Subcutaneous abdominal adipose tissue (tissue), 5 donors: Measurements from ENCODE around the gene FAM131B.

Experiments
- H3K27ac ChIP-seq: one replicate; pipeline ENCODE4 v1.7.0; 2013; ENCODE audit warnings: low read depth, mild to moderate bottlenecking, inconsistent platforms, low read length, moderate library complexity
- H3K27me3 ChIP-seq, 5 donors: one replicate each; pipeline ENCODE4 v1.7.0; 2013; ENCODE audit warnings: low read length in 5 of 5, inconsistent platforms in 1 of 5; ENCODE audit not compliant: control insufficient read depth in 5 of 5, insufficient read depth in 4 of 5
- H3K36me3 ChIP-seq, 5 donors: one replicate each; pipeline ENCODE4 v1.7.0; 2013; ENCODE audit warnings: low read length in 5 of 5; ENCODE audit not compliant: control insufficient read depth in 5 of 5, insufficient read depth in 5 of 5
- H3K4me1 ChIP-seq, 5 donors: one replicate each; pipeline ENCODE4 v1.7.0; 2013; ENCODE audit warnings: low read length in 5 of 5, mild to moderate bottlenecking in 3 of 5, moderate library complexity in 1 of 5; ENCODE audit not compliant: control insufficient read depth in 5 of 5, insufficient read depth in 5 of 5
- H3K4me3 ChIP-seq, 5 donors: one replicate each; pipeline ENCODE4 v1.7.0; 2013; ENCODE audit warnings: low read length in 5 of 5, low read depth in 1 of 5
- H3K9ac ChIP-seq, 5 donors: one replicate each; pipeline ENCODE4 v1.7.0; 2013; ENCODE audit warnings: low read length in 5 of 5, mild to moderate bottlenecking in 4 of 5, moderate library complexity in 3 of 5
- H3K9me3 ChIP-seq, 5 donors: one replicate each; pipeline ENCODE4 v1.7.0; 2013; ENCODE audit warnings: low read length in 5 of 5; ENCODE audit not compliant: control insufficient read depth in 5 of 5
- donor health status: healthy.
- donor health status: healthy.
- donor health status: healthy.
- donor health status: healthy.
- donor health status: healthy.

Gene FAM131B

DNA sequence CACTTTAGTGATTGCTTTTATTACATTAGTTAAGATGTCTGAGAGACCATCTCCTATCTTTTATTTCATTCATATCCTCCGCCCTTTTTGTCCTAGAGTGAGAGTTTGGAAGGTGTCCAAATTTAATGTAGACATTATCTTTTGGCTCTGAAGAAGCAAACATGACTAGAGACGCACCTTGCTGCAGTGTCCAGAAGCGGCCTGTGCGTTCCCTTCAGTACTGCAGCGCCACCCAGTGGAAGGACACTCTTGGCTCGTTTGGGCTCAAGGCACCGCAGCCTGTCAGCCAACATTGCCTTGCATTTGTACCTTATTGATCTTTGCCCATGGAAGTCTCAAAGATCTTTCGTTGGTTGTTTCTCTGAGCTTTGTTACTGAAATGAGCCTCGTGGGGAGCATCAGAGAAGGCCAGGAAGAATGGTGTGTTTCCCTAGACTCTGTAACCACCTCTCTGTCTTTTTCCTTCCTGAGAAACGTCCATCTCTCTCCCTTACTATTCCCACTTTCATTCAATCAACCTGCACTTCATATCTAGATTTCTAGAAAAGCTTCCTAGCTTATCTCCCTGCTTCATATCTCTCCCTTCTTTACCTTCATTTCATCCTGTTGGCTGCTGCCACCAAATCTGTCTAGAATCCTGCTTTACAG lies 57.0 kb downstream of the FAM131B start:
- Histone ChIP-seq H3K9me3 (no peaks in the 10 kb centered on the region), H3K4me3 (no peak overlapping the region), H3K27me3 (no peaks in the 10 kb centered on the region), H3K9ac (no peak overlapping the region), H3K4me1 (peaks cover 0 to 2% (median 0%) of the 10 kb centered on the region in 5 donors), H3K27ac (no peak overlapping the region), H3K36me3 (peaks cover 41 to 69% (median 68%) of the 10 kb centered on the region in 5 donors)

DNA sequence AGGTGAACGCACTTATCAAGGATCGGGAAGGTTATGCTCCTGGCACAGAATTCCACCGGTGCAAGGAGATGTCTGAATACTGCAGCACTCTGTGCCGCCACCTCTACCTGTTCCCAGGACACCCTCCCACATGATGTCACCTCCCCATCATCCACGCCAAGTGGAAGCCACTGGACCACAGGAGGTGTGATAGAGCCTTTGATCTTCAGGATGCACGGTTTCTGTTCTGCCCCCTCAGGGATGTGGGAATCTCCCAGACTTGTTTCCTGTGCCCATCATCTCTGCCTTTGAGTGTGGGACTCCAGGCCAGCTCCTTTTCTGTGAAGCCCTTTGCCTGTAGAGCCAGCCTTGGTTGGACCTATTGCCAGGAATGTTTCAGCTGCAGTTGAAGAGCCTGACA lies 57.6 kb downstream of the FAM131B start:
- H3K36me3 ChIP-seq = peaks cover 42 to 75% (median 74%) of the 10 kb centered on the region in 5 donors
- no peak overlapping the region for H3K4me3 ChIP-seq
- no peak overlapping the region for H3K9ac ChIP-seq
- no peak overlapping the region for H3K27ac ChIP-seq
- no peaks in the 10 kb centered on the region for H3K9me3 ChIP-seq
- H3K27me3 ChIP-seq = no peaks in the 10 kb centered on the region
- H3K4me1 ChIP-seq = peaks cover 0 to 2% (median 0%) of the 10 kb centered on the region in 5 donors

DNA sequence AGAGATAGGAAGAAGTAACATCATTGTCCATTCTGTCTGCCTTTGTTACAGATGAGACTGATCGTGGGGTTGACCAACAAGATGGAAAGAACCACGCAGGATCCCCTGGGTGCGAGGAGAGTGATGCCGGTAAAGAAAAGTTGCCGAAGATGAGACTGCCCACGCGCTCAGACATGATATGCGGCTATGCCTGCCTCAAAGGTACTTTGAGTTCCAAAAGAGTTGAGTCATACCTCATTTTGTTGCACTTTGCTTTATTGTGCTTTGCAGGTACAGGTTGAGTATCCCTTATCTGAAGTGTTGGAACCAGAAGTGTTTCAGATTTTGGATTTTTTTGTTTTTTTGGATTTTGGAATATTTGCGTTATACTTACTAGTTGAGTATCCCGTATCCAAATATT lies 58.8 kb downstream of the FAM131B start:
- Histone ChIP-seq H3K4me3 (no peak overlapping the region), H3K27me3 (no peaks in the 10 kb centered on the region), H3K36me3 (peaks cover 47 to 86% (median 83%) of the 10 kb centered on the region in 5 donors), H3K4me1 (peaks cover 0 to 2% (median 0%) of the 10 kb centered on the region in 5 donors), H3K9me3 (no peaks in the 10 kb centered on the region), H3K27ac (no peak overlapping the region), H3K9ac (no peak overlapping the region)
